MCF 10A (cell line): ENCODE data around the gene ELP4. TPM values are rescaled to one million over a fixed set of nuclear protein-coding genes. Genes with fewer than 3 reads are reported as not detected.

Experiments used
- BruUV-seq: library from RNA; stranded (reverse); fragments of 400-500 nt; replicated peaks from 2 replicates; lab custom pipeline; 2021; lab: Mats Ljungman, UMichigan
- CTCF ChIA-PET: fragments of 300-600 bp; sonication (Branson Sonifier 250); formaldehyde crosslinking; extraction: SDS; loops from one replicate; lab custom pipeline; 2021; ENCODE audit warnings: antibody characterized with exemption, inconsistent platforms; lab: Yijun Ruan, JAX
- POLR2A ChIA-PET: fragments of 300-600, 350-650 bp; sonication (Branson Sonifier 250); formaldehyde crosslinking; extraction: SDS; loops from one replicate; lab custom pipeline; 2020; ENCODE audit warnings: antibody characterized with exemption, inconsistent platforms; lab: Yijun Ruan, JAX
- DNase-seq: peaks from one replicate; pipeline ENCODE4 v3.0.0-alpha.2; 2018; ENCODE audit not compliant: unreplicated experiment
- H3K27ac Mint-ChIP-seq: one replicate; pipeline ENCODE4 v1.8.0; 2022; ENCODE audit warnings: mild to moderate bottlenecking, low read depth, mixed read lengths; ENCODE audit not compliant: unreplicated experiment
- H3K27me3 Mint-ChIP-seq: one replicate; pipeline ENCODE4 v1.8.0; 2022; ENCODE audit warnings: mixed read lengths; ENCODE audit not compliant: insufficient read depth, unreplicated experiment
- H3K36me3 Mint-ChIP-seq: one replicate; pipeline ENCODE4 v1.8.0; 2022; ENCODE audit warnings: mild to moderate bottlenecking, moderate library complexity, mixed read lengths; ENCODE audit not compliant: insufficient read depth, unreplicated experiment
- H3K4me1 Mint-ChIP-seq: one replicate; pipeline ENCODE4 v1.8.0; 2022; ENCODE audit warnings: mixed read lengths; ENCODE audit not compliant: insufficient read depth, unreplicated experiment
- H3K4me3 Mint-ChIP-seq: one replicate; pipeline ENCODE4 v1.8.0; 2022; ENCODE audit warnings: mild to moderate bottlenecking, moderate library complexity, mixed read lengths; ENCODE audit not compliant: unreplicated experiment
- H3K9me3 Mint-ChIP-seq: one replicate; pipeline ENCODE4 v1.8.0; 2022; ENCODE audit warnings: mixed read lengths; ENCODE audit not compliant: unreplicated experiment
- CTCF ChIP-seq: fragments of 200-600 bp; IDR thresholded peaks from one replicate; pipeline ENCODE4 v1.8.0; 2022; ENCODE audit warnings: antibody characterized with exemption, mild to moderate bottlenecking; ENCODE audit not compliant: unreplicated experiment
- intact Hi-C: fragments of 100-400 bp; cut with micrococcal nuclease; formaldehyde crosslinking; loops from 2 replicates; pipeline ENCODE4 v1.14.1; 2022
- total RNA-seq: library from RNA; stranded (reverse); gene quantifications from 2 replicates; pipeline ENCODE4 v1.2.3, GENCODE V29; 2022

The ELP4 gene
- total RNA-seq, 1 experiment from 2014 or later: 18.3 TPM

GRCh38 chr11:31768749-31769640 is 259.4 kb downstream of the ELP4 start:
- TF ChIP-seq CTCF: no peak
- POLR2A ChIA-PET: no interaction called here
- Mint-ChIP-seq H3K36me3 (no peaks in the 10 kb centered on the region), H3K27me3 (no peaks in the 10 kb centered on the region), H3K27ac (no peak overlapping the region), H3K4me1 (no peaks in the 10 kb centered on the region), H3K4me3 (no peak overlapping the region), H3K9me3 (no peaks in the 10 kb centered on the region)
- no TSS peak for BruUV-seq
- DNase-seq: no peak
- CTCF ChIA-PET: interaction anchor here (0.6 to 1.5 kb wide), 3 partner anchors 30 to 128 kb away, joined by 3 to 5 read pairs (median 3); no protein-coding TSS in a partner anchor
- intact Hi-C loops: loop anchor here (10.0 kb wide), 1 partner anchor 124 kb away; no protein-coding TSS in a partner anchor

GRCh38 chr11:31770011-31770700 is 260.6 kb downstream of the ELP4 start:
- intact Hi-C loops: no loop called here
- BruUV-seq: no TSS peak
- TF ChIP-seq CTCF: no peak
- no peak for DNase-seq
- H3K27ac Mint-ChIP-seq: no peak overlapping the region
- POLR2A ChIA-PET: no interaction called here
- H3K4me1 Mint-ChIP-seq: no peaks in the 10 kb centered on the region
- no peaks in the 10 kb centered on the region for H3K36me3 Mint-ChIP-seq
- H3K9me3 Mint-ChIP-seq: no peaks in the 10 kb centered on the region
- CTCF ChIA-PET: interaction anchor here (0.6 to 1.0 kb wide), 3 partner anchors 10 to 129 kb away, joined by 3 to 7 read pairs (median 3); no protein-coding TSS in a partner anchor
- H3K4me3 Mint-ChIP-seq: no peak overlapping the region
- no peaks in the 10 kb centered on the region for H3K27me3 Mint-ChIP-seq

GRCh38 chr11:31772412-31772811 is 262.8 kb downstream of the ELP4 start:
- ChIA-PET CTCF (no interaction called here), POLR2A (no interaction called here)
- Mint-ChIP-seq H3K9me3 (no peaks in the 10 kb centered on the region), H3K36me3 (no peaks in the 10 kb centered on the region), H3K4me3 (no peak overlapping the region), H3K27ac (no peak overlapping the region), H3K27me3 (no peaks in the 10 kb centered on the region), H3K4me1 (no peaks in the 10 kb centered on the region)
- no peak for DNase-seq
- no TSS peak for BruUV-seq
- intact Hi-C loops: no loop called here
- TF ChIP-seq CTCF: no peak

GRCh38 chr11:31779374-31779791 is 269.8 kb downstream of the ELP4 start:
- Mint-ChIP-seq H3K4me3 (no peak overlapping the region), H3K27ac (no peak overlapping the region), H3K36me3 (no peaks in the 10 kb centered on the region), H3K4me1 (no peaks in the 10 kb centered on the region), H3K27me3 (no peaks in the 10 kb centered on the region), H3K9me3 (no peaks in the 10 kb centered on the region)
- ChIA-PET CTCF (no interaction called here), POLR2A (no interaction called here)
- BruUV-seq: no TSS peak
- TF ChIP-seq CTCF: no peak
- DNase-seq: peak; percentile 0
- intact Hi-C loops: no loop called here
